ENCODE data around the gene APLF. TPM values are rescaled to one million over a fixed set of nuclear protein-coding genes. Genes with fewer than 3 reads are reported as not detected.

Gene APLF
- polyA plus RNA-seq, 2 of the 4 experiments (the other 2 are of a cell fraction) = 1.5 to 2.8 TPM

DNA sequence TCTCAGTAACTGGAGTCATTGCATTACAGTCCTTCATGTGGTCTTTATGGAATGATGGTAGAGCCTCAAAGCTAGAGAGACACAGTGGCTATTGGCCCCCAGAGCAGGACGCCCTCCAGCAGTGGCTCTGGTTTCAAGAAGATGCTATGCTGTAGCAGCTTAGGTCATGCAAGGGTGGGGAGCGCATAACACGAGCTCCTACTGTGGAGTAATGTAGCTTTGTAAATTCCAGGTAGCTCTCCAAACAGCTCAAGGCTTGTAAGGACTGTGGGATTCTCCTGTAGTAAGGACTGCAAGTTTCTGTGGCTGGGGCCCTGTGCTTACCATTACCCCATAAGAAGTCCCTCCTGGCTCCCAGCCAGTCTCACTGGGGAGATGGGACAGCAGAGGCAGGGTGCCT lies 15.6 kb downstream of the APLF start:
- no peak for DNase-seq (ENCODE audit: low read depth in 1 of 2, low spot score in 1 of 2)
- no peak for ATAC-seq
- Histone ChIP-seq H3K4me1 (peaks cover 4% of the 10 kb centered on the region; the same call in 1 of the 3 replicates), H3K27ac (no peak overlapping the region), H3K4me2 (no peak overlapping the region), H3K4me3 (no peak overlapping the region), H3K9me3 (no peaks in the 10 kb centered on the region)
- ChIA-PET POLR2A (no interaction called here), CTCF (interaction anchor here (1.0 to 2.6 kb wide), 7 partner anchors 9 to 444 kb away, joined by 3 to 10 read pairs (median 4); no protein-coding TSS in a partner anchor)
- FAIRE-seq = no peak
- WGBS (ENCODE audit: missing lambda C conversion rate) = 72% methylated on average over 3 of the region's 3 CpGs
- no peak for TF ChIP-seq POLR2AphosphoS2 (conservative IDR thresholded peaks at IDR 0.05; ENCODE audit: low read length)
- no peak for TF ChIP-seq EHF (CRISPR knock-in tag; IDR thresholded peaks at IDR 0.05)
- no peak for TF ChIP-seq ZC3H11A (IDR thresholded peaks at IDR 0.05)
- TF ChIP-seq MAFK (IDR thresholded peaks at IDR 0.05; ENCODE audit: partially characterized antibody) = no peak
- no peak for TF ChIP-seq EP300 (IDR thresholded peaks at IDR 0.05)
- TF ChIP-seq NR3C1 (IDR thresholded peaks at IDR 0.05) = no peak
- TF ChIP-seq, protein P1, sequence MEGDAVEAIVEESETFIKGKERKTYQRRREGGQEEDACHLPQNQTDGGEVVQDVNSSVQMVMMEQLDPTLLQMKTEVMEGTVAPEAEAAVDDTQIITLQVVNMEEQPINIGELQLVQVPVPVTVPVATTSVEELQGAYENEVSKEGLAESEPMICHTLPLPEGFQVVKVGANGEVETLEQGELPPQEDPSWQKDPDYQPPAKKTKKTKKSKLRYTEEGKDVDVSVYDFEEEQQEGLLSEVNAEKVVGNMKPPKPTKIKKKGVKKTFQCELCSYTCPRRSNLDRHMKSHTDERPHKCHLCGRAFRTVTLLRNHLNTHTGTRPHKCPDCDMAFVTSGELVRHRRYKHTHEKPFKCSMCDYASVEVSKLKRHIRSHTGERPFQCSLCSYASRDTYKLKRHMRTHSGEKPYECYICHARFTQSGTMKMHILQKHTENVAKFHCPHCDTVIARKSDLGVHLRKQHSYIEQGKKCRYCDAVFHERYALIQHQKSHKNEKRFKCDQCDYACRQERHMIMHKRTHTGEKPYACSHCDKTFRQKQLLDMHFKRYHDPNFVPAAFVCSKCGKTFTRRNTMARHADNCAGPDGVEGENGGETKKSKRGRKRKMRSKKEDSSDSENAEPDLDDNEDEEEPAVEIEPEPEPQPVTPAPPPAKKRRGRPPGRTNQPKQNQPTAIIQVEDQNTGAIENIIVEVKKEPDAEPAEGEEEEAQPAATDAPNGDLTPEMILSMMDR (IDR thresholded peaks at IDR 0.05) = no peak
- no peak for TF ChIP-seq MYC (IDR thresholded peaks at IDR 0.05; ENCODE audit: borderline replicate concordance, low read length)
- TF ChIP-seq KDM1A (IDR thresholded peaks at IDR 0.05; ENCODE audit: low read depth) = no peak

DNA sequence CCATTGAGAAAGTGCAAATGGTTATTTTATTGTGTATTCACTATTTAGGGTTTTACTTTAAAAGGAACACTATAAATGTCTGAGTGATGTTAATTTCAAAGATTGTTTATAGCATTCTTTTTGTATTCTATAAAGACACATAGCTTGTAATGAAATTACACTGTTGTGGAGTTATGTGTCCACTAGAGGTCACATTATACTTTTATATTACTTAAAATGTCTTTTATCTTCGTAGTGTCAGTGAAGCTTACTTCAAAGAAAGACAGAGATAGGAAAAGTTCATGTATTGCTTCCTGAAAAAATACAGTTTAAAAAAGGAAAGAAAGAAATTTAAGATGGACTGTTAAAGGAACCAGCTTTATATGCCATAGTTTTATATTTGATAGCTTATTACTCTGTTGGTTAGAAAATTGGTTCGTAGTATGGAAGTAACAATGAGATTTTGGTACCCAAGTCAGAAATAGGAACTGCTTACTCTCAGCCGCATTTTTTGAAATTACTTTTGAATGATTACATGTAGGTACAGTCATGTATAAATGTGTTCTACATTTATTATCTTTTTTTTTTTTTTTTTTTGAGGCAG lies 20.5 kb downstream of the APLF start:
- FAIRE-seq (peak; percentile 68), DNase-seq (ENCODE audit: low read depth in 1 of 2, low spot score in 1 of 2) (peak; percentile 21 to 41), ATAC-seq (peak in 1 of 2 experiments; percentile 82; a peak in 4 of 6 replicates)
- Histone ChIP-seq H3K4me2 (peak overlapping the region; percentile 23; the same call in 2 of the 3 replicates), H3K9me3 (no peaks in the 10 kb centered on the region), H3K4me3 (no peak overlapping the region), H3K4me1 (no peaks in the 10 kb centered on the region), H3K27ac (no peak overlapping the region)
- WGBS (ENCODE audit: missing lambda C conversion rate) = 33% methylated on average over 3 of the region's 3 CpGs
- TF ChIP-seq CEBPB (IDR thresholded peaks at IDR 0.05) (no peak), HOXB13 (CRISPR knock-in tag; IDR thresholded peaks at IDR 0.05; ENCODE audit: low read depth) (no peak), POLR2A (IDR thresholded peaks at IDR 0.05; ENCODE audit: low read length) (no peak), RAD21 (conservative IDR thresholded peaks at IDR 0.05 in 1 of 2, IDR thresholded peaks at IDR 0.05 in 1 of 2) (peak; percentile 65 to 74), MAFK (IDR thresholded peaks at IDR 0.05; ENCODE audit: partially characterized antibody) (no peak), FOXS1 (CRISPR knock-in tag; IDR thresholded peaks at IDR 0.05) (no peak), NPAS2 (CRISPR knock-in tag; IDR thresholded peaks at IDR 0.05; ENCODE audit: borderline replicate concordance) (no peak), SMC3 (IDR thresholded peaks at IDR 0.05) (peak; percentile 64; the same call in 2 of the 3 replicates), MYC (IDR thresholded peaks at IDR 0.05; ENCODE audit: borderline replicate concordance, low read length) (no peak), CHD4 (IDR thresholded peaks at IDR 0.05; ENCODE audit: borderline replicate concordance) (no peak), ZNF302 (CRISPR knock-in tag; IDR thresholded peaks at IDR 0.05) (no peak), EHMT2 (IDR thresholded peaks at IDR 0.05; ENCODE audit: low read depth) (no peak), KDM5A (IDR thresholded peaks at IDR 0.05) (no peak), KDM1A (IDR thresholded peaks at IDR 0.05; ENCODE audit: low read depth) (no peak)
- TF ChIP-seq, protein P2, sequence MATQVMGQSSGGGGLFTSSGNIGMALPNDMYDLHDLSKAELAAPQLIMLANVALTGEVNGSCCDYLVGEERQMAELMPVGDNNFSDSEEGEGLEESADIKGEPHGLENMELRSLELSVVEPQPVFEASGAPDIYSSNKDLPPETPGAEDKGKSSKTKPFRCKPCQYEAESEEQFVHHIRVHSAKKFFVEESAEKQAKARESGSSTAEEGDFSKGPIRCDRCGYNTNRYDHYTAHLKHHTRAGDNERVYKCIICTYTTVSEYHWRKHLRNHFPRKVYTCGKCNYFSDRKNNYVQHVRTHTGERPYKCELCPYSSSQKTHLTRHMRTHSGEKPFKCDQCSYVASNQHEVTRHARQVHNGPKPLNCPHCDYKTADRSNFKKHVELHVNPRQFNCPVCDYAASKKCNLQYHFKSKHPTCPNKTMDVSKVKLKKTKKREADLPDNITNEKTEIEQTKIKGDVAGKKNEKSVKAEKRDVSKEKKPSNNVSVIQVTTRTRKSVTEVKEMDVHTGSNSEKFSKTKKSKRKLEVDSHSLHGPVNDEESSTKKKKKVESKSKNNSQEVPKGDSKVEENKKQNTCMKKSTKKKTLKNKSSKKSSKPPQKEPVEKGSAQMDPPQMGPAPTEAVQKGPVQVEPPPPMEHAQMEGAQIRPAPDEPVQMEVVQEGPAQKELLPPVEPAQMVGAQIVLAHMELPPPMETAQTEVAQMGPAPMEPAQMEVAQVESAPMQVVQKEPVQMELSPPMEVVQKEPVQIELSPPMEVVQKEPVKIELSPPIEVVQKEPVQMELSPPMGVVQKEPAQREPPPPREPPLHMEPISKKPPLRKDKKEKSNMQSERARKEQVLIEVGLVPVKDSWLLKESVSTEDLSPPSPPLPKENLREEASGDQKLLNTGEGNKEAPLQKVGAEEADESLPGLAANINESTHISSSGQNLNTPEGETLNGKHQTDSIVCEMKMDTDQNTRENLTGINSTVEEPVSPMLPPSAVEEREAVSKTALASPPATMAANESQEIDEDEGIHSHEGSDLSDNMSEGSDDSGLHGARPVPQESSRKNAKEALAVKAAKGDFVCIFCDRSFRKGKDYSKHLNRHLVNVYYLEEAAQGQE (IDR thresholded peaks at IDR 0.05) = no peak
- TF ChIP-seq, protein P1 (IDR thresholded peaks at IDR 0.05) = peak; percentile 71; the same call in 2 of the 3 replicates
- TF ChIP-seq, protein P3, sequence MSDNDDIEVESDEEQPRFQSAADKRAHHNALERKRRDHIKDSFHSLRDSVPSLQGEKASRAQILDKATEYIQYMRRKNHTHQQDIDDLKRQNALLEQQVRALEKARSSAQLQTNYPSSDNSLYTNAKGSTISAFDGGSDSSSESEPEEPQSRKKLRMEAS (IDR thresholded peaks at IDR 0.05) = no peak
- TF ChIP-seq, protein P4, sequence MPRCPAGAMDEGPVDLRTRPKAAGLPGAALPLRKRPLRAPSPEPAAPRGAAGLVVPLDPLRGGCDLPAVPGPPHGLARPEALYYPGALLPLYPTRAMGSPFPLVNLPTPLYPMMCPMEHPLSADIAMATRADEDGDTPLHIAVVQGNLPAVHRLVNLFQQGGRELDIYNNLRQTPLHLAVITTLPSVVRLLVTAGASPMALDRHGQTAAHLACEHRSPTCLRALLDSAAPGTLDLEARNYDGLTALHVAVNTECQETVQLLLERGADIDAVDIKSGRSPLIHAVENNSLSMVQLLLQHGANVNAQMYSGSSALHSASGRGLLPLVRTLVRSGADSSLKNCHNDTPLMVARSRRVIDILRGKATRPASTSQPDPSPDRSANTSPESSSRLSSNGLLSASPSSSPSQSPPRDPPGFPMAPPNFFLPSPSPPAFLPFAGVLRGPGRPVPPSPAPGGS (IDR thresholded peaks at IDR 0.05) = no peak
- ChIA-PET CTCF (interaction anchor here (0.5 to 5.1 kb wide), 42 partner anchors 9 to 524 kb away, joined by 3 to 49 read pairs (median 4); partner anchors contain the start of genes APLF, FBXO48 and PROKR1), POLR2A (no interaction called here)

Measured in A549 (cell line).